Smooth muscle cell (in vitro differentiated cells): ENCODE data around the gene C2CD2. TPM values are rescaled to one million over a fixed set of nuclear protein-coding genes. Genes with fewer than 3 reads are reported as not detected.

ENCODE experiments used
- DNase-seq: peaks from one replicate; lab custom pipeline; 2025; ENCODE audit not compliant: unreplicated experiment; lab: John Stamatoyannopoulos, UW
- H2AFZ ChIP-seq: fragments of 200-600 bp; sonication (generic); 2 replicates; pipeline ENCODE4 v1.6.0; 2016; ENCODE audit warnings: antibody characterized with exemption, low read depth, mild to moderate bottlenecking
- H3F3A ChIP-seq: fragments of 200-600 bp; sonication (generic); 2 replicates; pipeline ENCODE4 v1.6.0; 2017; ENCODE audit warnings: antibody characterized with exemption, low read depth
- H3K27ac ChIP-seq: fragments of 200-600 bp; sonication (generic); 2 replicates; pipeline ENCODE4 v1.5.1; 2016; ENCODE audit warnings: low read depth, mild to moderate bottlenecking
- H3K27me3 ChIP-seq: fragments of 200-600 bp; sonication (generic); 2 replicates; pipeline ENCODE4 v1.6.1; 2016; ENCODE audit warnings: low read depth, mild to moderate bottlenecking
- H3K36me3 ChIP-seq: fragments of 200-600 bp; sonication (generic); 2 replicates; pipeline ENCODE4 v1.5.1; 2016; ENCODE audit warnings: low read depth
- H3K4me1 ChIP-seq: fragments of 200-600 bp; sonication (generic); 2 replicates; pipeline ENCODE4 v1.5.1; 2016; ENCODE audit warnings: low read depth
- H3K4me2 ChIP-seq: fragments of 200-600 bp; sonication (generic); 2 replicates; pipeline ENCODE4 v1.6.0; 2016; ENCODE audit warnings: mild to moderate bottlenecking
- H3K4me3 ChIP-seq: fragments of 200-600 bp; sonication (generic); 2 replicates; pipeline ENCODE4 v1.5.1; 2016; ENCODE audit warnings: mild to moderate bottlenecking
- H3K79me2 ChIP-seq: fragments of 200-600 bp; sonication (generic); 2 replicates; pipeline ENCODE4 v1.6.0; 2016; ENCODE audit warnings: low read depth, mild to moderate bottlenecking
- H3K9ac ChIP-seq: fragments of 200-600 bp; sonication (generic); 2 replicates; pipeline ENCODE4 v1.6.0; 2016; ENCODE audit warnings: low read depth
- H3K9me3 ChIP-seq: fragments of 200-600 bp; sonication (generic); replicated peaks from 2 replicates; pipeline ENCODE4 v1.5.1; 2016; ENCODE audit warnings: low read depth
- H4K20me1 ChIP-seq: fragments of 200-600 bp; sonication (generic); 2 replicates; pipeline ENCODE4 v1.6.0; 2016; ENCODE audit warnings: low read depth
- WGBS: methylation state at CpG from one replicate; pipeline ENCODE4 v1.1.7; 2016; ENCODE audit warnings: low lambda C conversion rate; 5-methylcytosine and 5-hydroxymethylcytosine counted together
- polyA plus RNA-seq: library from polyadenylated mRNA; unstranded; fragments of >200 nt; fragmentation: Nextera tagmentation; extraction: Ambion mirVana; gene quantifications from 2 replicates; pipeline ENCODE4 v1.2.1, GENCODE V29; 2016
- total RNA-seq: library from RNA; depleted of rRNA; stranded (reverse); fragments of >200 nt; gene quantifications from 2 replicates; pipeline ENCODE4 v1.2.3, GENCODE V29; 2014
- TF ChIP-seq, protein P1 (sequence below): fragments of 200-600 bp; sonication (generic); IDR thresholded peaks from 2 replicates; pipeline ENCODE4 v1.5.1; 2017; ENCODE audit warnings: borderline replicate concordance, mild to moderate bottlenecking, antibody characterized with exemption; ENCODE audit not compliant: insufficient read depth, poor library complexity, severe bottlenecking

The C2CD2 gene
- total and polyA plus RNA-seq, 2 experiments from 2014 or later, result 3.4 to 6.1 TPM

DNA sequence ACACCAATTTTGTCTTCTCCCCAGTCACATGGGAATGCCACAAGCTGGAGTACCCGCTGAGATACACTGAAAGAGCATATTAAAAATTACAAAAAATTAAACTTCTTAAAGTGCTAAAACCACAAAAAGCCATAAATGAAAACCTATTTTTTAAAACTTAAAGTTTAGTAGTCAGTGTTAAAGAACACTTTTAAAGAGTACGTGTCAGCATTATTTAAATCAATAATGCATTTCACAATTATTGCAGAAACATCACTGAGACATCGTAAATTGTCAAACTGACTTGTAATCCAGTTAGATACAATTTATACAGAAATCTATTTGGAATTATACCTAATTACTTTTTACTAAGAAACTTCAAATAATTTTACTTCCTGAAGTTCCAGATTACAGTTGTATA lies 33.5 kb upstream of the C2CD2 start:
- no peak overlapping the region for H3K27ac ChIP-seq
- H3K9ac ChIP-seq, result no peak overlapping the region
- no peaks in the 10 kb centered on the region for H4K20me1 ChIP-seq
- WGBS, result 94% methylated on average over 3 of the region's 3 CpGs
- H3K4me2 ChIP-seq, result no peak overlapping the region
- peaks cover 4% of the 10 kb centered on the region for H3K9me3 ChIP-seq
- H2AFZ ChIP-seq, result no peak overlapping the region
- TF ChIP-seq, protein P1, sequence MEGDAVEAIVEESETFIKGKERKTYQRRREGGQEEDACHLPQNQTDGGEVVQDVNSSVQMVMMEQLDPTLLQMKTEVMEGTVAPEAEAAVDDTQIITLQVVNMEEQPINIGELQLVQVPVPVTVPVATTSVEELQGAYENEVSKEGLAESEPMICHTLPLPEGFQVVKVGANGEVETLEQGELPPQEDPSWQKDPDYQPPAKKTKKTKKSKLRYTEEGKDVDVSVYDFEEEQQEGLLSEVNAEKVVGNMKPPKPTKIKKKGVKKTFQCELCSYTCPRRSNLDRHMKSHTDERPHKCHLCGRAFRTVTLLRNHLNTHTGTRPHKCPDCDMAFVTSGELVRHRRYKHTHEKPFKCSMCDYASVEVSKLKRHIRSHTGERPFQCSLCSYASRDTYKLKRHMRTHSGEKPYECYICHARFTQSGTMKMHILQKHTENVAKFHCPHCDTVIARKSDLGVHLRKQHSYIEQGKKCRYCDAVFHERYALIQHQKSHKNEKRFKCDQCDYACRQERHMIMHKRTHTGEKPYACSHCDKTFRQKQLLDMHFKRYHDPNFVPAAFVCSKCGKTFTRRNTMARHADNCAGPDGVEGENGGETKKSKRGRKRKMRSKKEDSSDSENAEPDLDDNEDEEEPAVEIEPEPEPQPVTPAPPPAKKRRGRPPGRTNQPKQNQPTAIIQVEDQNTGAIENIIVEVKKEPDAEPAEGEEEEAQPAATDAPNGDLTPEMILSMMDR, result no peak
- peaks cover 5% of the 10 kb centered on the region for H3K36me3 ChIP-seq
- H3K4me3 ChIP-seq, result no peak overlapping the region
- H3K27me3 ChIP-seq, result no peaks in the 10 kb centered on the region
- DNase-seq, result no peak
- no peaks in the 10 kb centered on the region for H3K4me1 ChIP-seq
- H3F3A ChIP-seq, result no peaks in the 10 kb centered on the region
- no peaks in the 10 kb centered on the region for H3K79me2 ChIP-seq

DNA sequence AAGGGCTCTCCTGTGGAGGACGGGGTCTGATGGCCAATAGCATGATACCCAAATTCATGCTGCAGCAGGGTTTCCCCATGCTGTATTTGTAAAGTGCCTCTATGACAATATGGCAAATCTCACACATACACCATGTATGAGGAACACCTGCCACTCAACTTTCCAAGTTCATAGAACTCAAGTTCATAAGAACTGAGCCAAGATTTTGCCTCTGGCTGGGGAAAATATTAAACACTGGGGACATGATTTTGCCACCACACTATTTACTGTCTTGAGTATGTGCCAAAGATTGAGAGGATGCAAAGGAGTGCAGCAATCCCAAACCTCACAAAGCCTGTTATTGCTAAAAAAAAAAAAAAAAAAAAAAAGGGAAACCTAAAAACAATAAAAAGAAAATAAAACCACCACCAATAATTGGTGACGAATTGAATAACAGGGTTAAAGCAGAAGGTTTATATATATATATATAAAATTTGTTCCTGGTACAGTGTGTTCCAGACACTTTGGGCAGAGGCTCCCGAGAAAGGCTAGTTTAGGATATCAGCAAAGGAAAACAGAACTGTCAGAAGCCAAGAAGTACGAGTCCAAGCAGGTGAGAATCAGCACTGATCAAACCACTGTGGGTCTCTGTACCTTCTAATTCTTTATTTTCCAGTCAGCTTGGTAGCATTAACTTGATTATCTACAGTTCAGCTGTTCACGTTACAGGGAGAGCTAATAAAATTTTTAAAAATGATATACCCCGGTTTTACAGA lies 32.0 kb upstream of the C2CD2 start:
- Histone ChIP-seq H3K79me2 (no peaks in the 10 kb centered on the region), H3F3A (no peaks in the 10 kb centered on the region), H3K4me3 (no peak overlapping the region), H3K36me3 (no peaks in the 10 kb centered on the region), H3K4me1 (no peaks in the 10 kb centered on the region), H3K27ac (no peak overlapping the region), H4K20me1 (no peaks in the 10 kb centered on the region), H3K4me2 (no peak overlapping the region), H3K9me3 (peaks cover 4% of the 10 kb centered on the region), H2AFZ (no peak overlapping the region), H3K27me3 (no peaks in the 10 kb centered on the region), H3K9ac (no peak overlapping the region)
- 94% methylated on average over 6 of the region's 6 CpGs for WGBS
- no peak for DNase-seq
- TF ChIP-seq, protein P1, result no peak

DNA sequence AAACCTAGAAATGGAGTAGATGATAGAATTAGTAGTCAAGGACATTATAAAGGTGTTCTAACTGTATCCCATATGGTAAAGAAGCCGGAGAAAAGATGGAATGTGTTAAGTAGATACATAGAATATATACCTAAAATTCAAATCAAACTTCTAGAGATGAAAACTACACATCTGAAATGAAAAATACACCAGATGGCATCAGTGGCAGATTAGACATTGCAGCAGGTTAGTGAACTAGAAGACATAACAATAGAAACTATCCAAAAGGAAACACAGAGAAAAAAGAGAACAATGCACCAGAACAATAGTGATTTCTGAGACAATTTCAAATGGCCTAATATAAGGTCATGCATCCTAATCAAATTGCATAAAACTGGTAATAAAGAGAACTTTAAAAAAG lies 29.4 kb upstream of the C2CD2 start:
- H4K20me1 ChIP-seq, result no peaks in the 10 kb centered on the region
- no peak overlapping the region for H2AFZ ChIP-seq
- DNase-seq, result no peak
- H3F3A ChIP-seq, result no peaks in the 10 kb centered on the region
- TF ChIP-seq, protein P1, result no peak
- H3K9ac ChIP-seq, result no peak overlapping the region
- H3K27ac ChIP-seq, result no peak overlapping the region
- no peaks in the 10 kb centered on the region for H3K27me3 ChIP-seq
- no peaks in the 10 kb centered on the region for H3K79me2 ChIP-seq
- H3K4me2 ChIP-seq, result no peak overlapping the region
- peaks cover 9% of the 10 kb centered on the region for H3K9me3 ChIP-seq
- no peak overlapping the region for H3K4me3 ChIP-seq
- no peaks in the 10 kb centered on the region for H3K4me1 ChIP-seq
- WGBS, result 88% methylated on average over 1 of the region's 1 CpG
- H3K36me3 ChIP-seq, result no peaks in the 10 kb centered on the region

DNA sequence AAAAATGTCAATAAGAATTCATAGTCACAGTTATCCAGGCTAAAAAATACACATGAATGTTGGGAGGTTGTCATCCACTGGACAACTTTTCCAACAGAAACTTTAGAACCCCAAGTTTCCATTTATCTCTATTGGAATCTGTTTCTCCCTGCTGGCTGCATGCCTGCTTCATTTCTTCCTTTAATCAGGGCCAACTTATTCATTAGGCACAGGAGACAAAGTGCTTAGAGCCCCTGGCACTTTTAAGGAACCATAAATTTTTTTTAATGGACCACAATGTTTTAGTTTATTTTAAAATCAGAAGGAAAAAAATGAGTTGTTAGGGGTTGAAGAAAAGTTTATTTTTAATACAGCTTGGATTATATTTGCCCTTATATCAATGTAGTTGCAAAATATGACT lies 26.7 kb upstream of the C2CD2 start:
- Histone ChIP-seq H3K4me1 (no peaks in the 10 kb centered on the region), H3K27ac (no peak overlapping the region), H4K20me1 (no peaks in the 10 kb centered on the region), H3K9me3 (peaks cover 9% of the 10 kb centered on the region), H3K4me3 (no peak overlapping the region), H3K4me2 (no peak overlapping the region), H3K79me2 (no peaks in the 10 kb centered on the region), H3K36me3 (no peaks in the 10 kb centered on the region), H3K9ac (no peak overlapping the region), H3K27me3 (no peaks in the 10 kb centered on the region), H2AFZ (no peak overlapping the region), H3F3A (no peaks in the 10 kb centered on the region)
- no peak for DNase-seq
- TF ChIP-seq, protein P1, result no peak
